A673 (cell line): ENCODE results near the gene NEK8. TPM values are rescaled to one million over a fixed set of nuclear protein-coding genes. Genes with fewer than 3 reads are reported as not detected.
A peak's percentile ranks its signal among the peaks of the same experiment; 100 is the strongest.

Experiments
- BruUV-seq: library from RNA; stranded (reverse); fragments of 400-500 nt; replicated peaks from 2 replicates; lab custom pipeline; 2021; lab: Mats Ljungman, UMichigan
- CTCF ChIA-PET: fragments of 300-600 bp; sonication (Branson Sonifier 250); formaldehyde crosslinking; loops from one replicate; lab custom pipeline; 2022; ENCODE audit warnings: antibody characterized with exemption; lab: Charles Lee
- POLR2A ChIA-PET: fragments of 300-600 bp; sonication (Branson Sonifier 250); formaldehyde crosslinking; loops from one replicate; lab custom pipeline; 2022; ENCODE audit warnings: antibody characterized with exemption; ENCODE audit not compliant: low non-redundant PET; lab: Charles Lee
- DNase-seq: peaks from one replicate; pipeline ENCODE4 v3.0.0-alpha.2; 2015; ENCODE audit warnings: low spot score
- H3K27ac ChIP-seq: fragments of 200-600 bp; sonication (generic); 2 replicates; pipeline ENCODE4 v1.5.1; 2016; ENCODE audit warnings: mixed run types, low read depth, mild to moderate bottlenecking, mixed read lengths, antibody characterized with exemption, low read length; ENCODE audit not compliant: poor library complexity, severe bottlenecking
- H3K27me3 ChIP-seq: fragments of 200-600 bp; sonication (generic); replicated peaks from 2 replicates; pipeline ENCODE4 v1.6.1; 2017; ENCODE audit warnings: mixed run types, low read depth, mild to moderate bottlenecking, mixed read lengths, antibody characterized with exemption, low read length; ENCODE audit not compliant: insufficient read depth, poor library complexity
- H3K36me3 ChIP-seq: fragments of 200-600 bp; sonication (generic); 2 replicates; pipeline ENCODE4 v1.6.1; 2016; ENCODE audit warnings: mixed run types, mild to moderate bottlenecking, mixed read lengths, antibody characterized with exemption, low read length; ENCODE audit not compliant: insufficient read depth, poor library complexity, severe bottlenecking
- H3K4me1 ChIP-seq: fragments of 200-600 bp; sonication (generic); 2 replicates; pipeline ENCODE4 v1.6.1; 2017; ENCODE audit warnings: mixed run types, mild to moderate bottlenecking, mixed read lengths, antibody characterized with exemption, low read length; ENCODE audit not compliant: insufficient read depth, poor library complexity, severe bottlenecking
- H3K4me3 ChIP-seq: fragments of 200-600 bp; sonication (generic); 2 replicates; pipeline ENCODE4 v1.5.1; 2016; ENCODE audit warnings: low read depth, mixed run types, mild to moderate bottlenecking, mixed read lengths, low read length; ENCODE audit not compliant: poor library complexity, severe bottlenecking
- H3K9me3 ChIP-seq: fragments of 200-600 bp; sonication (generic); 2 replicates; pipeline ENCODE4 v1.6.1; 2016; ENCODE audit warnings: mixed run types, low read depth, mild to moderate bottlenecking, mixed read lengths, antibody characterized with exemption, low read length; ENCODE audit not compliant: poor library complexity, severe bottlenecking
- CTCF ChIP-seq: fragments of 300-800, 200-600 bp; sonication (generic); conservative IDR thresholded peaks from 2 replicates; pipeline ENCODE4 v1.5.1; 2017; ENCODE audit warnings: low read depth, mild to moderate bottlenecking, antibody characterized with exemption, low read length, moderate library complexity, mixed read lengths
- EZH2 ChIP-seq: fragments of 200-600 bp; sonication (generic); IDR thresholded peaks from 2 replicates; pipeline ENCODE4 v1.6.1; 2017; ENCODE audit warnings: borderline replicate concordance, low read depth, mild to moderate bottlenecking, mixed read lengths, antibody characterized with exemption, low read length; ENCODE audit not compliant: poor library complexity, severe bottlenecking
- intact Hi-C: fragments of 100-400 bp; cut with micrococcal nuclease; formaldehyde crosslinking; loops from one replicate; pipeline ENCODE4 v1.10.0; 2022; ENCODE audit not compliant: unreplicated experiment
- total RNA-seq: library from RNA; stranded (reverse); gene quantifications from 2 replicates; pipeline ENCODE4 v1.2.3, GENCODE V29; 2021

NEK8 gene
- total RNA-seq, 1 experiment from 2014 or later: 3.9 TPM

- peak; percentile 76 for DNase-seq
These were observed 16.6 kb downstream of the NEK8 start for GRCh38 chr17:28744972-28745785.

GRCh38 chr17:28745786-28746411 lies 17.3 kb downstream of the NEK8 start:
- H3K9me3 ChIP-seq: no peaks in the 10 kb centered on the region
- BruUV-seq: no TSS peak
- no peaks in the 10 kb centered on the region for H3K27me3 ChIP-seq
- ChIA-PET CTCF (interaction anchor here (0.6 to 3.2 kb wide), 5 partner anchors 17 to 427 kb away, joined by 3 to 17 read pairs (median 4); partner anchors contain the start of genes NEK8 and TLCD1), POLR2A (interaction anchor here (0.6 kb wide), 1 partner anchor 78 kb away, joined by 4 read pairs; no protein-coding TSS in a partner anchor)
- peak overlapping the region; percentile 94 for H3K27ac ChIP-seq
- H3K4me3 ChIP-seq: peak overlapping the region; percentile 72
- DNase-seq: peak; percentile 43
- peaks cover 38% of the 10 kb centered on the region for H3K36me3 ChIP-seq
- TF ChIP-seq EZH2 (no peak), CTCF (no peak)
- intact Hi-C loops: loop anchor here (5.0 kb wide), 1 partner anchor 156 kb away; the partner anchor contains the start of gene DHRS13
- peaks cover 32% of the 10 kb centered on the region for H3K4me1 ChIP-seq

More at GRCh38 chr17:28744972-28745785, 16.6 kb downstream of the NEK8 start:
- ChIA-PET CTCF (interaction anchor here (0.6 to 3.2 kb wide), 4 partner anchors 17 to 99 kb away, joined by 3 to 17 read pairs (median 4); partner anchors contain the start of genes NEK8 and TLCD1), POLR2A (interaction anchor here (0.6 kb wide), 1 partner anchor 77 kb away, joined by 4 read pairs; no protein-coding TSS in a partner anchor)
- H3K27ac ChIP-seq: peak overlapping the region; percentile 94
- H3K27me3 ChIP-seq: no peaks in the 10 kb centered on the region
- H3K36me3 ChIP-seq: peaks cover 31% of the 10 kb centered on the region
- no TSS peak for BruUV-seq
- TF ChIP-seq CTCF: no peak
- no peak for TF ChIP-seq EZH2
- H3K9me3 ChIP-seq: no peaks in the 10 kb centered on the region
- peaks cover 32% of the 10 kb centered on the region for H3K4me1 ChIP-seq
- peak overlapping the region; percentile 72 for H3K4me3 ChIP-seq
- intact Hi-C loops: loop anchor here (5.0 kb wide), 1 partner anchor 157 kb away; the partner anchor contains the start of gene DHRS13

- Histone ChIP-seq H3K36me3 (peaks cover 41% of the 10 kb centered on the region), H3K4me3 (peak overlapping the region; percentile 72), H3K27me3 (no peaks in the 10 kb centered on the region), H3K4me1 (peaks cover 32% of the 10 kb centered on the region), H3K9me3 (no peaks in the 10 kb centered on the region), H3K27ac (peak overlapping the region; percentile 94)
- ChIA-PET POLR2A (no interaction called here), CTCF (interaction anchor here (3.2 kb wide), 1 partner anchor 20 kb away, joined by 17 read pairs; the partner anchor contains the start of gene TLCD1)
- BruUV-seq: no TSS peak
- no peak for DNase-seq
- TF ChIP-seq CTCF (no peak), EZH2 (no peak)
- intact Hi-C loops: loop anchor here (5.0 kb wide), 1 partner anchor 156 kb away; the partner anchor contains the start of gene DHRS13
These were observed 18.0 kb downstream of the NEK8 start for GRCh38 chr17:28746611-28747050.
